Measurements from ENCODE around the gene KIF17.
"Not testable (repeated sequence)": the region's sequence is repeated elsewhere in the genome, so short reads cannot be mapped to it uniquely, and the experiment has no call there.

The KIF17 gene

DNA sequence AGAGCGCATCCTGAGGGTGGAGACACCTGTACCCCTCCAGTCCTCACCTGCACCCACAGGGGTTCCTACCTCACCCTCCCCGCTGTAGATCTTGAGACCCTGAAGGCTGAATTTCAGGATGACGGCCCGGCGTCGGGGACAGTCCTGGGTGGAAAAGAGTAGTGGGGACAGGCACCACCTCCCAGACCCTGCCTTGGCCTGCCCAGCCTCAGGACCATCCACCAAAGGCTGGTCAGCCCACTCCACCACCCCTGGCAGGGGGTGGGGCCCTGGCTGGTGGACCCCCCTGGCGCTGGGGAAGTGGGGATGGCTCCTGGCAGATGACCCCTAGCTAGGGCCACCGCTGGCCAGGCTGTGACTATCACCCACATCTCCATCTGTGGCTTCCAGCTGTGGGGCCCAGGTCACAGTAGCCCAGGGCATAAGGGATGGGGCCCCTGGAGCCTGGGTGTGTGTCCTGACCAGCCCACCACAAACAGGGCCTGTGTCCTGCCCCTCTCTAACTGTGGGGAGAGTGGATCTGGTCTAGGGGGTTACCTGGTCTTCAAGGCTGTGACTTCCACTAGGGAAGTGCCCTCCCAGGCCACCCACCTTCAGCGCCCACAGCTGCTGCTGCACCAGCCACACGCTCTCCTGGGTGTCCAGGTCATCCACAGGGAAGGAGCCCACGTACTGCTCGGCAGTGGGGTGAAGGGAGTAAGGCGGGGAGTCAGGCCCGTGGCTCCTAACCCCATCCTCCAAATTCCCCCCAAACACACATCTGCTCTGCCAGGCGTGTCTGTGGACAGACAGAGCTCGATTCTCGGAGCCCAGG lies 9.3 kb upstream of the KIF17 start:
- no peak for DNase-seq

DNA sequence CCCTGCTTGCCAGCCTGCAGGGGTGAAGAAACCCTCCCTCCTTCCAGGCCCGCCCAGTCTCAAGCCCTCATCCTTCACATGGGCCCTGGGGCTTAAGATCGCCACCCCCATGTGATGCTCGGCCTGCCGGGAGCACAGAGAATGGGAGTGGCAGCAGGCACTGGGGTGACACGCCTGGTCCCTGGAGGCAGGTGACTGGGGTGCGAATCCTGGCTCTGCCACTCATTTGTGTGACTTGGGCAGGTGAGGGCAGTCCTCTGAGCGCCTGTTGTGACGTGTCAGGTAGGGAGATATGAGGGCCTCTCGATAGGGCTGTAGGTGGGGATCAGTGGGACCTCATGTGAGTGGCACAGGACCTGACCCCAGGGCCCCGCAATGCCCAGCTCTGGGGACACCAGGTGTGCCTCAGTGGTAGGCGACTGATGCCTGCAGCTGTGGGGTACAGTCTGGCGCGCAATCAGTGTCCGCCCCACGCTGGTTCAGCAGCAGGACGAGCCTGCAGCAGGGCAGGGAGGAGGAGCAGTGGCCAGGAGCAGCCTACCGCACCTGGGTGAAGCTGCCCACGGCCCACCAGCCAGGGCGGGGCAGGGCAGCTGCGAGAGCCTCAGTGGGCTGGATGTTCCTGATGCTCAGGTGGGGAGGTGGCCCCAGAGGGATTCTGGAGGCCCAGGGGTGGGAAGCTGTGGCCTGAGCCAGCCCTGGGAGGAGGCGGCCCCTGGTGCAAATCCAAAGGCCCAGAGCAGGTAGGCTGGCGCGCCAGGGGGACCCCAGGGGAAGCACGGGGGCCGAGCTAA lies 8.5 kb upstream of the KIF17 start:
- no peak for DNase-seq

GRCh38 chr1:20725189-20726117 lies 7.6 kb upstream of the KIF17 start:
- no peak for DNase-seq

DNA sequence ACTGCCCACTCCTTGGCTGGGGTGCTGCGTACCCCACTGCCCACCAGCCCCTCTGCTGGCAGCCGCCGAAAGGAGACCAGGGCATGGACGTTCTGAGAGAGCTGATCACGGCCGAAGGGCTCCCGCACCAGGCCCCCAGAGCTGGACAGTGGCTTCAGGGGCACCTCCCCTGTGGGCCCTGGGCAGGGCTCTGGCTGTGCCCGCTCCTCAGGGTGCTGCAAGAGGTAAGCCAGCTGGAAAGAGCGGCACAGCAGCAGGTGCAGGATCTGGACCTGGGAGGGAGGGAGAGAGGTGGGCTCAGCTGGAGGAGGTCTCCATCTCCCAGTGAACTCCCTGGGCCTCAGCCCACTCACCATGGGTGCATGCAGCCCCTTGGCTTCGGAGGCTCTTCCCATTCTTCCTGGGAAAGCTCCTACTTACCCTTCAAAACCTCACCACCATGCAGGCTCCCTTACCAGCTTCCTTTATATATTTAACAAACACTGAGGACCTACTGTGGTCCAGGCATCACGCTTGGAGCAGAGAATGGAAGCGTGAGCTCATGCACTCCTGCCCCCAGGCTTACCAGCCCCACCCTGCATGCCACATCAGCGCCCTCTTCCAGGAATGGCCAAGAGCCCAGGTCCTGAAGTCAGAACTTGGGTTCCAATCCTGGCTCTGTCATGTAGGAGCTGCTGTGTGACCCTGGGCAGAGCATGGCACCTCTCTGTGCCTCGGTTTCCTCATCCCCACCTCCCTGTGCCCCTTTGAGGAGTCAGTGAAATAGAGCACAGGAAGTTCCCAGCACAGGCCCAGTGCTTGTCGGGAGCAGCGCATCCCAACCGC lies 6.8 kb upstream of the KIF17 start:
- DNase-seq, result no peak

- DNase-seq, result no peak
Measured at GRCh38 chr1:20723537-20724363, 5.9 kb upstream of the KIF17 start.

DNA sequence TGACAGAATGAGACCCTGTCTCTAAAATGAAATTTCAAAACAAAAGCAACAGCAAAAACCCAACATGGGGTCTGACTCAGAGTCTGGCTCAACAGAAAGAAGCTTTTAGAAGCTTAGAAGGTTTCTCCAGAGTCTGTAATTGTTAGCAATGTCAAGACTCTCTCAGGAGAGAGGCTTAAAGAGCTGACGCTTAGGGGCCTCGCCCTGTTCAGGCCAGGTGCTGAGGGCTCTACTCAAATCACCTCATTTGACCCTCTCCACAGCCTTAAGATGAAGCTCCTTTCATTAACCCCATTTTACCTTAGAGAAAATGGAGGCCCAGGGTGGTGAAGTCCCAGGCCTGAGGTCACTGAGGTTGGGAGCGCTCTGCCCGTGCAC lies 5.3 kb upstream of the KIF17 start:
- DNase-seq, result no peak

- no peak for DNase-seq
Measured at GRCh38 chr1:20721117-20722061, 3.6 kb upstream of the KIF17 start.

GRCh38 chr1:20720631-20721091 lies 2.9 kb upstream of the KIF17 start:
- DNase-seq, result no peak

DNA sequence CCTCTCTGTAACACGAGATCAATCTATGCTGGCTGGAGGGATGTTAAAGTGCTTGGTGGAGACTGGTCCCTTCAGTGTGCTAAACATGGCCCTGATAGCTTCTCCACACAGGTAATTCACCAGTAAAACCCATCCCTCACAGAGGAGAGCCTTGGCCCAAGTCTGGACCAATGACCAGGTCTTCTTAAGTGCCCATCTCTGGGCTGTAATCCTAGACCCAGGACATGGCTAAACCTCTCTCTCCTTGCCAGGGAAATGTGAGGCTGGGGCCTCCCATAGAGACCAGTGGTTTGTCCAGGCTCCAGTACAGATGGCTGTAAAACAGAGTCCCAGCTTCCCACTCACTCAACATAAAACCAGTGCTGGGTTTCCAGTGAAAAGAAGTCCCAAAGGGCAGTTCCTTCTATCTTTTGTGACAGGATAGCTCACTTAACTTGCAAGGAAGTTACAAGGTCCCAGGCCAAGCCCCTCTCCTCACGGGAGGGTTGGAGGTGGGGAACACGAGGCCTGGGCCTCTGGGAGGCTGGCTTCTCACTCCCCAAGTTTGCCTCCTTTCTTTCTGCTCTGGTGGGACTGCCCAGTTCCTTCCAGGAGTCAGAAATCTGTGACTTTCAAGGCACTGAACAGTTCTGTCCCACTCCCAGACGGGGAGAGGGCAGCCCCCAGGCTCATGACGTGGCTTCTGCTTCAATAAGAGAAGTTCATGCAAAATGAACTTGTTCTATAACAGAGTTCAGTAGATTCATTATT lies 2.2 kb upstream of the KIF17 start:
- no peak for DNase-seq

DNA sequence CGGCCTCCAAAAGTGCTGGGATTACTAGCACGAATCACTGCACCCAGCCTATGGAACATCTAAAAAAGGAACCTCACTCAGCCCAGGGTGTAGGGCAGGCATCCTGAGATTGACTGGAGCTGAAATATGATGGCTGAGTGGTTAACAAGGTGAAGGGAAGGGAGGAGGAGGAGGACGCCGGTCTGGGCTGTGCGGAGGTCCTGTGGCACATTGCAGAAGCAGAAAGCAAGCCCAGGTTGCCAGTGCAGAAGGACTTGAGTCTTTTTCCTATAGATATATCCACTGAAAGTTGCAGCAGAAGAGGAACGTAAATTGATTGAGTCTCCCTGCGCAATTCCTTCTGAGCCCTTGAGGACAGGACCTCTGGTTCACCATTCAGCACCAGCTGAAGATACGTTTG lies 1.5 kb upstream of the KIF17 start:
- DNase-seq, result no peak

- not testable (repeated sequence) for DNase-seq
Measured at GRCh38 chr1:20718343-20718882, 606 bp upstream of the KIF17 start.

DNA sequence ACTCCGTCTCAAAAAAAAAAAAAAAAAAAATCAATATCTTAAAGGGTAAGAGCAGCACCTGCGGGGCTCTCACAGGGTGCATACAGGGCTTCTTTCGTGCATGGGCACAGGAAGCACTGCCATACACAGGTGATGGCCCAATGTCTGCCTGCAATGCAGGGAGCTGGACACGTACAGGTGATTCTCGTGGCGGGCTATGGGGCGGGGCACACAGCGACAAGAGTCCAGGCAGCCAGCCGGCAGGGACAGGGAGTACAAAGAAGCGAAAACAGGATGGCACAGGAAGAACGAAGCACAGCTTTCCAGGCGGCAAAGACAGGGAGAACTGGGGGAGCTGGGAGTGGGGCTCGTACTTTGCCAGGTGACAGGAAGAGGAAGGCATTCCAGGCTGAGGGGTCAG lies 1.6 kb downstream of the KIF17 start:
- no peak for DNase-seq

GRCh38 chr1:20715406-20715805 lies 2.4 kb downstream of the KIF17 start:
- no peak for DNase-seq

DNA sequence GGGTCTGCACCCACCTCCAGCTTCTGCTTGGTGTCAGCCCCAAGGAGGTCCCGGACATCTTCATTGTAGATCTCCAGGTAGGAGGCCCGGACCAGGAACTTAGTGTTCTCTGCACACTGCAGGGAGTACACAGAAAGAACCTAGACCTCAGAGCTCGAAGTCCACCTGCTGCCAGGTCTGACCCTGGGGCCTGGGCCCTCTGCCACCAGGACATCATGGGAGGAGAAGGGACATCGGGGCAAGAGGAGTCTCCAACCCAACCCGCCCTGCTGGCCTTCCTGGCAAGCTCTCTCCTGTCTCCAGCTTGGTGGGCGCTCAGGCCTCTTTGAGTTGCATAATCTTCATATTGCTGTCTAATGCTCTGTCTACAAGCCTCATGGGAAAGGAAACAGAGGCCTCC lies 4.4 kb downstream of the KIF17 start:
- no peak for DNase-seq

- DNase-seq, result no peak
Measured at GRCh38 chr1:20712215-20712577, 5.6 kb downstream of the KIF17 start.

DNA sequence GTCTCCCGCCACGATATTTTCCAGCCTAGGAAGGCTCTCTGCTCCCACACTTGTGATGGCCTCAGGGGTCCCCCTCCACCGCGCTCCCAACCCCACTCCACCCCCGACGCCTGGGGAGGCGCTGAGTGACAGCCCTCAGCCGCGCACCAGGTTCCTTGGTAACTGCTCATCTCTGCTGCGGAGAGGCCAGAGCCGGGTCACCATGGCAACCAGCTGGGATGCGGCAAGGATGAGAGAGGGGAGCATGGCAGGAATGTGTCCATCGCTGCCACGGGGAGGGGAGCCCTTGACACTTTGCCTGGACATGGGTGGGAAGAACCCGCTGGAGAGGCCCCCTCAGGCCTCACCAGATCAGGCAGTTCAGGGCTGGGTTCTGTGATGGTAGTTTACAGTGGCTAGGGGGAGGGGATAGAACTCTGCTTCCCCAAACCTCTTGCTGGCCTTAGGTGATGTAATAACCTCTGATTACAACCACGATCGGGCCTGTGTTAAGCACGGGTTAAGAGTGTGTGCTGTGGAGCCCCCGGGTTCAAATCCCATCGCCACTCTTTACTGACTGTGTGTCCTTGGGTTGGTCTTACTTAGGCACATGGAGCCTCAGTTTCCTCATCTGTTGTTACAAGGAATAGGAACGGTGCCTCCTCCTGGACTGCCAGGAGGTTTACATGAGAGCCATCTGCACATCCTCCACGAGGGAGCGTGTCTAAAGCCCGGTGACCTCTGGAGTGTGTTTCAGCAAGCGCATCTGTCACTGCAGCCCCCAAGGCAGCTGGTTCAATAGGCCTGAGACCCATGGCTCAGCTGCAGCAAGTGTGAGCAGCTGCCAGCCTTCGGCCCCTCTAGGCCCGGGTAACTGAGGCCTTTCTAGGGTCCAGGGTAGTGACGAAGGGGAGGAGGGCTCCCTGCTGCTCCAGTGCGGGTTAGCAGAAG lies 6.3 kb downstream of the KIF17 start:
- no peak for DNase-seq

DNA sequence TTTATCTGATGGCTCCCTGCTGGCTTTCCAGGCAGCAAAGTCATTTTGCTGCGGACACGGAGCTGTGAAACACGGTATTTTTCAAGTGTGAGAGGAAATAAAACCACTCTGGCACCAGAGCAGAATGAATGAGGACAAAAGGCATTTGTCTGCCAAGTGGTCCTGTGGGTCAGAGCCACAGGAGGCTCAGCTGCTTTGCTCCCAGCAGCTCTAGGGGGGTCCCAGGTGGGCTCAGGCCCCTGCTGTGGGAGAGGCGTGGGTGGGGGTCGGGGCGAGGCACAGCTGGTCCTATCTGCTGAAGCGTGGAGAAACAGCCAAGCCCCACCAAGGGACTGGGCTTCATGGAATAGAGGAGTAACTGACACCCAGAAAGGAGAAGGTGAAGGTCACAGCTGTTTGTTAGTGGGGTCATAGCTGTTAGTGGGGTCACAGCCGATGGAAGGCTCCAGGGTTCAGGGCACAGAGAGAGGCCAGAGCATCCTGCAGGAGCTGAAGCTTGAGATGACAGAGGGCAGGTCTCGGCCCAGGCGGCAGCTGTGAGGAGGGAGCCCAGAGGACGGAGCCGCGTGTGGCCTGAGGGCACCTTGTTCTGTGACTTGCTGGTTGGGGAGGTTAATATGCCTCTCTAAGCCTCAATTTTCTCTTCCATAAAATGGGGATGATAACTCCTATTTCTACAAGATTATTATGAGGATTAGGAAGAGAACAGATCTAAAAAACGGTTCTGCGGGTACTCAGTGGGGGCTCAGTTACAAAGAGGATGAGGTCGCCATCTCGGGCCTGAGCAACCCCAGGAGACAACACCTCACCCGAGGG lies 7.1 kb downstream of the KIF17 start:
- no peak for DNase-seq

Data from 8988T (cell line).